ENCODE data around the gene WDR73. TPM values are rescaled to one million over a fixed set of nuclear protein-coding genes. Genes with fewer than 3 reads are reported as not detected.

WDR73 gene
- total RNA-seq, 1 experiment from 2014 or later: 35.6 TPM

DNA sequence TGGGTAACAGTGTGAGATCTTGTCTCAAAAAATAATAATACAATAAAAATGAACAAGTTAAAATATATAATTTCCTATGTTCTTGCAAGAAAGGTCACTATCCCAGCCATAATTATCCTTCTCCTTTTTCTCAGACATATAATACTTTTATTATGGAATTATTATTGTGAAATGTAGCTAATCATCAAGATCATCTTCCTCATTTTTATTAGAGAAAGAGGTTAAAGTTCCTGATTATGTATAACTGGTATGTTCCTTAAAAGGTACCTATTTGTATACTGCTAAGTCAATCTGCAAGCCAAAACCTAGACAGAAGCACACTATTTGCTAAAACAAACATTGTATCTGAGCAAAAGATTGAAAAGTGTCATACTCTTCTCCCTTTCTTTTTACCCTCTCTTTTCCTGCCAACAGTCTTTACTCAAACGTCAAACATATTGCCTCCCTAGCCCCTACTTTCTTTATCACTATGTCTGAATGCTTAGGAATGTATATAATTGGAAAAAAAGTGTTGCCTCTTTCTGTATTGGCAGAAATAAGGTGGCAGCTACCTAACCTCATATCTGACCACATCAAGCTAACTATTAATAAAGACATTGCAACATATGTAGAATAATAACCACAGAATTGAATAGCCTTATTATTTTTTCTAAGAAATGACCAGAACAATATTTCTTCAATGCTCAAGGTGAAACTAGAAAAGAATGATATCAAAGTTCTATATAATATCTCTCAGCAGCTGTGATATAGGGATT, 43.3 kb upstream of the WDR73 start:
- no peaks in the 10 kb centered on the region for H3K9me2 ChIP-seq (ENCODE audit: insufficient read depth)
- no peaks in the 10 kb centered on the region for H3K36me3 ChIP-seq (ENCODE audit: control insufficient read depth in 1 of 2, insufficient read depth in 2 of 2, low read length in 2 of 2)
- no peak overlapping the region for H3K27ac ChIP-seq (ENCODE audit: low read depth, low read length)
- peaks cover 3 to 13% of the 10 kb centered on the region in 2 experiments; a peak in 3 of 4 replicates for H3K4me1 ChIP-seq (ENCODE audit: control insufficient read depth in 1 of 2, insufficient read depth in 2 of 2, low read length in 2 of 2)
- no peaks in the 10 kb centered on the region for H3K27me3 ChIP-seq (ENCODE audit: insufficient read depth, low read length)
- DNase-seq (ENCODE audit: low read depth, low spot score) (no peak), ATAC-seq (no peak)
- BruUV-seq (replicated peaks): no TSS peak
- RAD21 ChIA-PET (ENCODE audit: low non-redundant PET in 1 of 2, low total read pairs in 2 of 2, uncharacterized antibody in 2 of 2, unreplicated experiment in 2 of 2): no interaction called here
- POLR2A ChIA-PET: interaction anchor here (1.5 kb wide), 1 partner anchor 19 kb away, joined by 3 read pairs; the partner anchor contains the start of gene SEC11A
- intact Hi-C loops (cut with micrococcal nuclease): no loop called here
- CTCF ChIA-PET: no interaction called here
- no peaks in the 10 kb centered on the region for H3K9me3 ChIP-seq (ENCODE audit: control insufficient read depth in 1 of 2, insufficient read depth in 1 of 2, low read depth in 1 of 2, low read length in 2 of 2)
- no peak overlapping the region for H3K4me2 ChIP-seq (ENCODE audit: low read length)
- peaks cover 98% of the 10 kb centered on the region for H3K79me2 ChIP-seq (ENCODE audit: insufficient read depth, low read length)
- TF ChIP-seq ELF1 (IDR thresholded peaks at IDR 0.05; ENCODE audit: borderline replicate concordance, low read depth) (no peak), EZH2phosphoT487 (IDR thresholded peaks at IDR 0.05; ENCODE audit: borderline replicate concordance) (no peak)
- H3K9ac ChIP-seq (ENCODE audit: low read length): no peak overlapping the region
- peaks cover 13% of the 10 kb centered on the region; the same call in 1 of the 2 replicates for H4K20me1 ChIP-seq (ENCODE audit: insufficient read depth)
- H2AFZ ChIP-seq (ENCODE audit: low read depth, low read length, poor library complexity, severe bottlenecking): no peak overlapping the region
- H3K4me3 ChIP-seq (replicated peaks in 1 of 2; ENCODE audit: low read depth in 1 of 2, low read length in 2 of 2): no peak overlapping the region

DNA sequence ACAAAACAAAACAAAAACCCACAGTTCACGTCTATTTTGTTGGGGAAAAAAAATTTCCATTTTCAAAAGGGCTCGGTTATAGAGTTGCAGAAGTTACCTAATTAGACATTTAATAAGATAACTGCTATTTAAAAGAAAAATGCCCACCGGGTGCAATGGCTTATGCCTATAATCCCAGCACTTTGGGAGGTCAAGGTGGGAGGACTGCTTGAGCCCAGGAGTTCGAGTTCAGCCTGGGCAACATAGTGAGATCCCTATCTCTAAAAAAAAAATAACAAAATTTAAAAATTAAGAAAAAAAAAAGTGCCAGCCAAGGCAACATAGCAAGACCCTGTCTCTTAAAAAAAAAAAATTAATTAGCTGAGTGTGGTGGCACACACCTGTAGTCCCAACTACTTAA, 42.7 kb upstream of the WDR73 start:
- Histone ChIP-seq H2AFZ (ENCODE audit: low read depth, low read length, poor library complexity, severe bottlenecking) (no peak overlapping the region), H3K27me3 (ENCODE audit: insufficient read depth, low read length) (no peaks in the 10 kb centered on the region), H4K20me1 (ENCODE audit: insufficient read depth) (peaks cover 13% of the 10 kb centered on the region; the same call in 1 of the 2 replicates), H3K79me2 (ENCODE audit: insufficient read depth, low read length) (peaks cover 99% of the 10 kb centered on the region), H3K4me2 (ENCODE audit: low read length) (no peak overlapping the region), H3K9me2 (ENCODE audit: insufficient read depth) (no peaks in the 10 kb centered on the region), H3K9me3 (ENCODE audit: control insufficient read depth in 1 of 2, insufficient read depth in 1 of 2, low read depth in 1 of 2, low read length in 2 of 2) (no peaks in the 10 kb centered on the region), H3K9ac (ENCODE audit: low read length) (no peak overlapping the region), H3K4me1 (ENCODE audit: control insufficient read depth in 1 of 2, insufficient read depth in 2 of 2, low read length in 2 of 2) (peaks cover 4 to 16% of the 10 kb centered on the region in 2 experiments; a peak in 3 of 4 replicates), H3K4me3 (replicated peaks in 1 of 2; ENCODE audit: low read depth in 1 of 2, low read length in 2 of 2) (no peak overlapping the region), H3K36me3 (ENCODE audit: control insufficient read depth in 1 of 2, insufficient read depth in 2 of 2, low read length in 2 of 2) (no peaks in the 10 kb centered on the region), H3K27ac (ENCODE audit: low read depth, low read length) (no peak overlapping the region)
- ChIA-PET POLR2A (interaction anchor here (1.5 kb wide), 1 partner anchor 20 kb away, joined by 3 read pairs; the partner anchor contains the start of gene SEC11A), CTCF (no interaction called here), RAD21 (ENCODE audit: low non-redundant PET in 1 of 2, low total read pairs in 2 of 2, uncharacterized antibody in 2 of 2, unreplicated experiment in 2 of 2) (no interaction called here)
- intact Hi-C loops (cut with micrococcal nuclease): no loop called here
- BruUV-seq (replicated peaks): no TSS peak
- ATAC-seq (no peak), DNase-seq (ENCODE audit: low read depth, low spot score) (no peak)
- TF ChIP-seq TCF7L2 (IDR thresholded peaks at IDR 0.05; ENCODE audit: borderline replicate concordance, extremely low read depth, insufficient read depth, insufficient read length) (no peak), EGR1 (IDR thresholded peaks at IDR 0.05; ENCODE audit: low read depth) (no peak), JUND (IDR thresholded peaks at IDR 0.05) (no peak), POLR2AphosphoS5 (IDR thresholded peaks at IDR 0.05; ENCODE audit: low read depth, low read length) (no peak), ZNF274 (IDR thresholded peaks at IDR 0.05; ENCODE audit: low read depth, low read length) (no peak), EZH2 (IDR thresholded peaks at IDR 0.05) (no peak), ZFX (IDR thresholded peaks at IDR 0.05) (no peak), YY1 (IDR thresholded peaks at IDR 0.05; ENCODE audit: extremely low read depth, insufficient replicate concordance, low read depth, low read length) (no peak)
- TF ChIP-seq, protein P1, sequence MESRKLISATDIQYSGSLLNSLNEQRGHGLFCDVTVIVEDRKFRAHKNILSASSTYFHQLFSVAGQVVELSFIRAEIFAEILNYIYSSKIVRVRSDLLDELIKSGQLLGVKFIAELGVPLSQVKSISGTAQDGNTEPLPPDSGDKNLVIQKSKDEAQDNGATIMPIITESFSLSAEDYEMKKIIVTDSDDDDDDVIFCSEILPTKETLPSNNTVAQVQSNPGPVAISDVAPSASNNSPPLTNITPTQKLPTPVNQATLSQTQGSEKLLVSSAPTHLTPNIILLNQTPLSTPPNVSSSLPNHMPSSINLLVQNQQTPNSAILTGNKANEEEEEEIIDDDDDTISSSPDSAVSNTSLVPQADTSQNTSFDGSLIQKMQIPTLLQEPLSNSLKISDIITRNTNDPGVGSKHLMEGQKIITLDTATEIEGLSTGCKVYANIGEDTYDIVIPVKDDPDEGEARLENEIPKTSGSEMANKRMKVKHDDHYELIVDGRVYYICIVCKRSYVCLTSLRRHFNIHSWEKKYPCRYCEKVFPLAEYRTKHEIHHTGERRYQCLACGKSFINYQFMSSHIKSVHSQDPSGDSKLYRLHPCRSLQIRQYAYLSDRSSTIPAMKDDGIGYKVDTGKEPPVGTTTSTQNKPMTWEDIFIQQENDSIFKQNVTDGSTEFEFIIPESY (IDR thresholded peaks at IDR 0.05; ENCODE audit: extremely low read depth, insufficient replicate concordance, low read length): no peak
- TF ChIP-seq, protein P2, sequence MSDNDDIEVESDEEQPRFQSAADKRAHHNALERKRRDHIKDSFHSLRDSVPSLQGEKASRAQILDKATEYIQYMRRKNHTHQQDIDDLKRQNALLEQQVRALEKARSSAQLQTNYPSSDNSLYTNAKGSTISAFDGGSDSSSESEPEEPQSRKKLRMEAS (IDR thresholded peaks at IDR 0.05): no peak
- TF ChIP-seq, protein P3, sequence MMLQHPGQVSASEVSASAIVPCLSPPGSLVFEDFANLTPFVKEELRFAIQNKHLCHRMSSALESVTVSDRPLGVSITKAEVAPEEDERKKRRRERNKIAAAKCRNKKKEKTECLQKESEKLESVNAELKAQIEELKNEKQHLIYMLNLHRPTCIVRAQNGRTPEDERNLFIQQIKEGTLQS (IDR thresholded peaks at IDR 0.05): no peak
- TF ChIP-seq, protein P4, sequence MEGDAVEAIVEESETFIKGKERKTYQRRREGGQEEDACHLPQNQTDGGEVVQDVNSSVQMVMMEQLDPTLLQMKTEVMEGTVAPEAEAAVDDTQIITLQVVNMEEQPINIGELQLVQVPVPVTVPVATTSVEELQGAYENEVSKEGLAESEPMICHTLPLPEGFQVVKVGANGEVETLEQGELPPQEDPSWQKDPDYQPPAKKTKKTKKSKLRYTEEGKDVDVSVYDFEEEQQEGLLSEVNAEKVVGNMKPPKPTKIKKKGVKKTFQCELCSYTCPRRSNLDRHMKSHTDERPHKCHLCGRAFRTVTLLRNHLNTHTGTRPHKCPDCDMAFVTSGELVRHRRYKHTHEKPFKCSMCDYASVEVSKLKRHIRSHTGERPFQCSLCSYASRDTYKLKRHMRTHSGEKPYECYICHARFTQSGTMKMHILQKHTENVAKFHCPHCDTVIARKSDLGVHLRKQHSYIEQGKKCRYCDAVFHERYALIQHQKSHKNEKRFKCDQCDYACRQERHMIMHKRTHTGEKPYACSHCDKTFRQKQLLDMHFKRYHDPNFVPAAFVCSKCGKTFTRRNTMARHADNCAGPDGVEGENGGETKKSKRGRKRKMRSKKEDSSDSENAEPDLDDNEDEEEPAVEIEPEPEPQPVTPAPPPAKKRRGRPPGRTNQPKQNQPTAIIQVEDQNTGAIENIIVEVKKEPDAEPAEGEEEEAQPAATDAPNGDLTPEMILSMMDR (IDR thresholded peaks at IDR 0.05 in 2 of 3, conservative IDR thresholded peaks at IDR 0.05 in 1 of 3; ENCODE audit: borderline replicate concordance in 1 of 3, insufficient read depth in 1 of 3, low read depth in 2 of 3, low read length in 2 of 3): no peak
